NCI-H2029 (cell line): ENCODE results near the gene LRRC66.

Experiments used
- DNase-seq: peaks from one replicate; lab custom pipeline; 2025; lab: John Stamatoyannopoulos, UW

Gene LRRC66

DNA sequence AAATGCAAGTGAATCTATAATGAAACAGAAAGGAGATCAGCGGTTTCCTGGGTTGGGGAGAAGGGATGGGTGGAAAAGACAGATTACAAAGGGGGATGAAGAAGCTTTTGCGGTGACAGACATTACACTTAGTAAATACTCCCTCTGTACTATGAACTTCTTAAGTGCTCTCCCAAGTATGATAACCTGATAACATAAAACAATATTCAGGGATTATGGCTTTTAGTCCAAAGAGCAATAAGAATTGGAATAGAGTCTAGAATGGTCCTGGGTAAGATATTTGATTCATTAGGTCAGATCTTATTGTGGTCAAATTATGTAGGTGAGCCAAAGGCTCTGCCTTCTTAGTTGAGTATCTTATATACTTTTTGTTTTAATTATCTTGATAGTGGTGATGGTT is 9.2 kb downstream of the LRRC66 start:
- no peak for DNase-seq

DNA sequence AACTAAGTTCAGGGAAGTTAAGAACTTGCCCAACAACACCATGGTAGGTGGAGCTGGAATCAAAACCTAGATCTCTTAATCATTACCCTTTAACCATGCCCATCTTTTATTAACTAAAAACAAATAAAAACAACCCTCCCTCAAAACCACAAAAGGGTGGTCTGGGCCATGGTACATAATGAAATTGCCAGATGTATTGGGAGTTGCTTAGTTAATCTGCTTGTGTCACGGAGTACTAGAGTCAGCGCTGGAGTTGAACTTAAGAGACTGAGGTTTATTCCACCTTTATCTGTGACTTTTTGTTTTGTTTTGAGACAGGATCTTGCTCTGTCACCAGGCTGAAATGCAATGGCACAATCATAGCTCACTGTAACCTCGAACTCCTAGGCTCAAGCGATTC is 13.3 kb downstream of the LRRC66 start:
- no peak for DNase-seq

DNA sequence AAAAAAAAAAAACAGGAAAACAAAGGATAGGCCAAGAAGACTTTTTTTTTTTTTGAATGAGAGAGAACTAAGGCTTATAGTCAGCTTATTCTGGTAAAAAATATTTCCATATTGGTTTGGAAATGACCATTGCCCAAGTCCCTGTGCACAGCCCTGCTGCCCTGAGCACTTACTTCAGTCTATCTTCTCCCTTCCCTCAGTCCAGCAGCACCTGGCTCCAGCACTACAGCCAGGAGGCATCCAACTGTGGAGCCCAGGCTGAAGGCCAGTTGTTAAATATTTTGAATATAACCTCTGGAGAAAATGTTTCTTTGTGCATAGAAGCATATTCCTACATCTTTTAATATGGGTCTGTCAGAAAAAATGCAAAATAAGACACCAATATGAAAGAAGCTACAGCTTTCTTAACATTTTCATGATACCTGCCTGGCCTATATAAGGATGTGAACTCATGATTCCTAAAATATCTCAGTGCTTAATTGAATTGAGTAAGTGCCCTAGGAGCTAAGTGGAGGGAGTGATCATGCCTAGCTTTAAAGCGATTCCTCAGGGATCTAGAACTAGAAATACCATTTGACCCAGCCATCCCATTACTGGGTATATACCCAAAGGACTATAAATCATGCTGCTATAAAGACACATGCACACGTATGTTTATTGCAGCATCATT is 14.4 kb downstream of the LRRC66 start:
- no peak for DNase-seq

DNA sequence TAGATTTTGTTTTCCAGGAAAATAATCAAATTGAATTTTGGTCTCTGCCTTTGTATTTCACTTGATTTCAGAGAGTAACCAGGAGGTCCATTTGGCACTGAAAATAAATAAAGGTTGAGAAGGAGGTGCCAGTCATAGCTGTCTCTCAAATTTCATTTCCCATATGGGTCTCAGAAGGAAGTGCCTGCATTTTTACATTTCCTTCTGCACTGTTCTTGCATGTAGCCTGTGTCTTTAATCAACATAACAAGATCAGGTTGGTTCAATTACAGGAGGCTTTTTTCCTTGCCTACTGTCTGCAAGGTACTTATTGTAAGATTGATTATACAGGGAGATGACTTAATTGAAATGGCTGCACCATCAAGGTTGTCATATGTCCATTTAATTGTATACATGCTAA is 15.7 kb downstream of the LRRC66 start:
- DNase-seq, result no peak

DNA sequence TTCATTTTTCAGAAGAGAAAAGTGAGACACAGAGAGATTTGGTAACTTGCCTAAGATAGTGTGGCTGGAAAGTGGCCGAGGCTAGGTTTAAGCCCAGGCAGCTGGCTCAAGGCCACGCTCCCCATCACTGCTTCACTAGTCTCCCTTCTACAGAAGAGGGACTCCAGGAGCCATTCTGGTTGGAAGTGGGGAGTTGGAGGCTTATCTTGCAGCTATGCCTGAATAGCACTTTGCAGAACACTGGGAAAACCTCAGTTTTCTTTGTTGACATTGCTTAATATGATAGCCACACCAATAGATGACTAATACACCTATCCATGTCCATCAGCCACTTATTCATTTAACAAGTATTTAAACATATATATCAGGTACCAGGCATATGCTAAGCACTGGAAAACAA is 18.5 kb downstream of the LRRC66 start:
- no peak for DNase-seq

DNA sequence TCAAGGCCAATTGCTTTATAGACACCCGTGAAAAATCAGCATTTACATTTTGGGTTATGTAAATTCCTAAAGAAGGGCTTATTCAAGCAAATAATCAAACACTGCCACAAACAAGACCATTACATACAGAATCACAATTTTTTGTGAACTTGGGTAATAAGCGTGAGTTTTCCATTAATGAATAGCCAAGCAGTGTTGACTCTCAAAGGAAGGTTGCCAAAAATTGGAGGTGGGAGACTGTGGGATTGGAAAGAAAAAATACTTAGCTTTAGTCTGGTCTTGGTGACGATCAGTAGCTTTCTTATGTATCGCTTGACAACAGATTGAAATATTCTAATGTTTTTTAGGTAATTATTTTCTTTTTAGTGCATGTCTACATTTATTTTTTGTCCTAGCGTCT is 20.9 kb downstream of the LRRC66 start:
- no peak for DNase-seq

DNA sequence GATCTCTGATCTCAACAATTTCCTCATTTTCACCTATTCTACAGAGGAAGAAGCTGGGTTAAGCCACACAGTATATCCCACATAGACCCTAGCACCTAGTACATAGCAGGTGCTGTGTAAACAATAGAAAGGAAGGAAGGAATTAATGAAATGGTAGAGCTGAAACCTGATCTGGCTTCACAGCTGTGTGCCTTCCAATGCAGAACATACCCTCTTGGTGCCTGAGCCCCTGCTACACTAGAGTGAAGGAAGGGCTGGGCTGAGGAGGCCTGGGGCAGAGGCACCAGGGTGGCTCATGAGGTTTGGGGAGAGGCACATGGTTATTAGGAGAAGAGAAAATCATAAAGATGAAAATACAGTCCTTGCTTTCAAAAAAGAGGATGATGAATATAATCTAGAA is 21.3 kb downstream of the LRRC66 start:
- DNase-seq, result no peak

DNA sequence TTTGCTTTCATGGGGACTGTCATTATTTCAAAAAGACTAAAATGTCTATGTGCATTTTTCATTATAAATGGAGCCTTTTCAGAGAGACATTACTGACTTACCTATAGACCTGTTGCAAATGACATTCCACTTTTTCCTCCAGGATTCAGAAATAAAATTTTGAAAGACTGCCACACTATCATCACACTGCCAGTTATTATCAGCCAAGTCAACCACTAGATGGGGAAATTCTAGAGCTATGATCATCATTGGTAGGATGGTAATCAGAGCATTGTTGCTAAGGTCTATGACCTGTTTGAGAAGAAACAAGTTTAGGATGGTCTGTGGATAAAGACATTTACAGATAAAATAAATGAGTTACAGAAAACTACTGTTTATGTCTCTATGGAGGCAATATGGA is 22.5 kb downstream of the LRRC66 start:
- DNase-seq, result no peak

DNA sequence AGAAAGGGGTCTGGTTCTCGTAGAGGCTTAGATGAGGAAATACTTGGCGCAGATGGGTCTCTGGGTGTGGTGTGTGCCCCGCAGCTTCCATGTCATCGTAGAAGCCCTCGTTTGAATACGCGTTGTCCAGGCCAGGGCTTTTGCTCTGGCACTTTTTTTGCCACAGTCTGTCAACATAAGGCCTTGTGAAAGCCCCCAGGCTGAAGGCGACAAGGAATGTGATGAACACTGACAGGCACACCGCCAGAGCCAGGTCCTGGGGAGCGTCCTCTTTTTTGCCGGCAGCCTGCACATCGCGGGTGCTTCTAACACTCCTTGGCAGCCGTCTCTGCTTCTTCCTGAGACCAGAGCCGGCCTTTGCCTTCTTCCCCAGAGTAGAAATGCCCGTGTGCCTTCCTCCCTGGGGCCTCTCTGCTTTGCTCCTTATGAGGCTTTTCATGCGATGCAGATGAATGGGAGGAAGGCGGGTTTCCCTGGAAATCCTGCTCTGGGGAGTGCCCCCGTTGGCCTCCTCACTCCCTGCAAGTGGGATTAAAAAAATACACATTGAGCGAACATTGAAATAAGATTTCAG is 24.4 kb downstream of the LRRC66 start:
- DNase-seq, result no peak

DNA sequence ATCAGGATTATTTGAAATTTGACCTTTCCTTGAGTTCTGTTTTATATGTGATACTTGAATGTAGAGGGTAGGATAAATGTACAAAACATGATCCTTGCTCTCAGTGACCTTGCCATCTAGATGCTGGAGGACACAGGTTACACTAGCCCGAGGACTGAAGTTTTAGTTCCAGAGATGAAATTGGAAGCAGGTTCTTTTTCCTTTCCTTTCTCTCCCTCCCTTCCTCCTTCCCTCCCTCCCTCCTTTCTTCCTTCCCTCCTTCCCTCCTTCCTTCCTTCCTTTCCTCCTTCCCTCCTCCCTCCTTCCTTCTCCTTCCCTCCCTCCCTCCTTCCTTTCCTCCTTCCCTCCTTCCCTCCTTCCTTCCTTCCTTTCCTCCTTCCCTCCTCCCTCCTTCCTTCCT is 54.3 kb downstream of the LRRC66 start:
- DNase-seq, result no peak

DNA sequence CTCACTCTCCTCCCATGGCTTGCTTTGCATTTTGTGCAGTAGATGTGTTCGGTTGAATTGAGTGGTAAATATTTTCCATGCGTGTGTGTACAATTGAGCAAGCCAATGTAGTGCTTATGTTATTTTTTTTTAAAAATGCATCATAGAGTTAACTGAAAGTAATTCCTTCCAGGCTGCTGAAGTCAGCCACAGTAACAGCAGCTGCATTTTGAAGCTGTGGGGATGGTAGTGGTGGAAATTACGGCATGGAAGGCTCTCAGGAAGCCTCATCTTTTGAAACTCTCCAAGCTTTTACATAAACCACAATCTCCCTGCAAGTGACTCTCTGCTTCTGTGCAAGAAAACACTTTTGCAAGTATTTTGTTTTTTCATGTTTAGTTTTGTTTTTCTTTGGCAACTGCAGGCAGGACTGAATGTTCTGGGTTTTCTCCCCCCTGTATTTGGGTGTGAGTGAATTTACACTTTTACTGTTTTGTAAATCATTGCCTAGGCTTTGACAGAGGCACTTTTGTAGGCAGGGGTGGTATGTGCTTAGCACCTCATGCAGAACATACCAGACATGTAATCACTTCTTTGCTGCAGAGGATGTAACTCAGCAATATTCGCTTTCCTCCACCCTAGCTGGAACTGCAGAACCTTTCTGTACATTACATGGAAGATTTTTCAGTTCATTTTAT is 56.2 kb downstream of the LRRC66 start:
- DNase-seq, result no peak

DNA sequence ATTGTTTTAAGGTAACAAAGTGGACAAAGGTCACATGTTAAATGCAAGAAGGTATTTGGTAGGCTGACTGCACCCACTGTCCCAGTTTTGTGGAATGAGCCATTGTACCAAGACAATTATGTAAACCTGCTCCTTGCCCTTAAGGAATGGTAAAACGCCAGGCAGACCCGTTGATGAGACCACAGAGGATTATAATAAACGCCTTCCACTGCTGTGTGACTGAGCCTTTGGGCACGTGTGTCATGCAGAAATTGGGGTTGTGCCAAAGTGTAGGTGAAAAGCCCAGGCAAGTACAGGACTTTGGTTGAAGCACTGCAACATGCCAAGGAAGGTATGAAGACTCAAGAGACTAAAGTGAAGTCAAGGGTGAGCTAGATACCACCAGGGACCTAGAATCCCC is 59.7 kb downstream of the LRRC66 start:
- no peak for DNase-seq

DNA sequence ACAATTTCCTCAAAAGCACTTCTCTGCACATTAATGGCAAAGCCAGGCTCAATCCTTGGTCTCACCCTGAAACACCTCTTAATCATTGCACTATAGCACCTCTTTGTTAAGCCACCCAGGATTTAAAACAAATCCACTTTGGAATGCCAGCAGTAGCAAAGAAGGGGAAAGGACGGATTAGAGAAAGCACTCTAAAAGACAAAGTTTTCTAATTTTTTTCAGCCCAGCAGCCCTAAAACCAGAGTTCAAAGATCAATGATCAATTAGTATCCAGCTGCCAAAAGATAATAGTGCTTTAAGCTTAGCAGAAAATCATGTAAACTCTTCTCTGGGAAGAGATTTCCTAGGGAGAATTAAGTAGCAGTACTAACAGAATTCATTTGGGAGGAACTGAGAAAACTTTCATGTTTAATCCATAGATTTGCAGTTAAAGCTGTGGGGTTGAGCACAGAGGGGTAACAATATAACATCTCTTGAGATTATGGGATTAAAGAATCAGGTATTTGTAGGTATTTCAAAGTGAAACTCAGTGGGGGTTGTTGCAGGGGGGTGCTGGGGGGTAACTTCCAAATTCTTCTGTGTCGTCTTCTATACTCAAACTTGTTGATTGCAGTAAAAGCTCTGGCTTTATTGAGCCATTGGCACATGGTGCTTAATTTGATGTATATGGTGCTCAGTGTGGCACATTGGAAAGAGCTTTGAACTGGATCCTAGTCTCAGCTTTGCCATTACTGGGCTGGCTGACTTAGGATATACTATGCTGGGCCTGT is 61.8 kb downstream of the LRRC66 start:
- DNase-seq, result no peak
